HG03108 (cell line): Measurements from ENCODE around the gene RGL4.
A peak's percentile ranks its signal among the peaks of the same experiment; 100 is the strongest.

Experiments
- ATAC-seq: cut with Tn5 transposase; IDR thresholded peaks from one replicate; pipeline ENCODE4 v1.9.1; 2021; ENCODE audit warnings: moderate library complexity; ENCODE audit not compliant: unreplicated experiment

RGL4 gene

DNA sequence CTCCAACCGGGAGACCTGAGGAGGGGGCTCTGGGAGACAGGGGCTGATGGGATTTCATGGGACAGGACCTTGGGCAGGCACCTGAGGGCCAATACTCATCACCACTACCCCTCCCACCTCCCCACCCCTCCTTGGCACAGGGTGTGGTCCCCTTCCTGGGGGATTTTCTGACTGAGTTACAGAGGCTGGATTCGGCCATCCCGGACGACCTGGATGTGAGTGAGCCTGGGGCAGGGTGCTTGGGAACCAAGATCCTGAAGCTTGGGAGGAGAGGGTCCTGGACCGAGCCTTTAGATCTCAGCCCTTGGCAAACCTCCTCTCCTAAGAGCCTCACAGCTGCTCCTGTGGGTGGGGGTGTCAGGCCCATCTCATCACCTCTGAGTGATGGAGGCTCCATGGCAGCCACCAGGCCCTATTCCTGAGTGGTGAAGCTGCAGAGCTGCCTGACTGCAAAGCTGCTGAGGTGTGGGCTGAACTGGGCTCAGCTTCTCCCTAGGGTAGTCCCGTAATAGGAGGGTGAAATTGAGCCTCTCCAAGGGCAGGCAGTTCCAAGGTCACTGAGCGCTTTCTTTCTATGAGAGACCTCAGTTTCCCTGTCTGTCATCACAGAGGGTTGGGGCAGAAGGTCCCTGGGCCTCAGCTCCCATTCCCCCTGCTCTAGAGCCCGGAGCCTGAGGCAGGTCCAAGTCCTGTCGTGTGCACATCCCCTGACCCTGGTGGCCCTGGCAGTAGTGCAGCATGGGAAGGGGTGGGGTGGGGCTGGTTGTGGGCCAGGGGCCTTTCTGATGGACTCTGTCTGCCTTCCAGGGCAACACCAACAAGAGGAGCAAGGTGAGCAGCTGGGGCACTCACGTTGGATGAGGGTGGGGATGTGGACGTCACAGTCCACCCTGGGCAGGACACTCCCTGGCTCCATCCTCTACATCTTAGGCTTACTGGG lies 6.5 kb downstream of the RGL4 start:
- no peak for ATAC-seq

DNA sequence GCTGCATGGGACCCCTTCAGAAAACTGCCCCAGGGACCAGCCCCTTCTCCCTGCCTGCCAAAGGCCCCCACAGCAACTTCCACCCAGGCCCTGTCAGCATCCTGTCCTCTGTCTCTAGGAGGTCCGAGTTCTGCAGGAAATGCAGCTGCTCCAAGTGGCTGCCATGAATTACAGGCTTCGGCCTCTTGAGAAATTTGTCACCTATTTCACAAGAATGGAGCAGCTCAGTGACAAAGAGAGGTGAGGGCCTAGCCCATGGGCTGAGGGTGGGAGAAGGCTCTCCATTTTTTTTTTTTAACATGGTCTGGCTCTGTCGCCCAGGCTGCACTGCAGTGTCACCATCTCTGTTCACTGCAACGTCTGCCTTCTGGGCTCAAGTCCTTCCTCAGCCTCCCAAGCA lies 7.3 kb downstream of the RGL4 start:
- ATAC-seq = no peak

DNA sequence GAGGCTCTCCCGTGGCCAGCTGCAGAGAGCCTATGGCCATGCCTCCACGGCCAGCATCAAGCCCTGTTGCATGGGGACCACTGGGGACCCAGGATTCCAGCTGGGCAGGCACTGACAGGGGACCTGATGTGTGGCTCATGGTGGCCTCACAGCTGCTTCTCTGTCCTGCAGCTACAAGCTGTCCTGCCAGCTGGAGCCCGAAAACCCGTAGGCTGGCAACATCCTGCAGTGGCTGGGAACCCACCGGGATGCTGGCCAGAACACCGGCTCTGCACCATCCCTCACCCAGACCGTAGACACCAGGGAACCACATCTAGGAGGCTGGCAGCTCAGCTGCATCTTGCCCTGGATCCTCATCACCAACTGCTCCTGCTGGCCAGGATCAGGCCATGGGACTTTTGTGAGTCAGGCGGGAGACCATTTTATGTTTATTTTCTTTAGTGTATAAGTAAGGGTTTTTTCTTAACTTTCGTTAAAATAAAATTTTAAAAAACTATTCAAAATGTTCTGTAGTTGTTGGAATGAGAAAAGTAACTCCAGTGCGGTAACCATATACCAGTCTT lies 7.9 kb downstream of the RGL4 start:
- ATAC-seq = no peak

DNA sequence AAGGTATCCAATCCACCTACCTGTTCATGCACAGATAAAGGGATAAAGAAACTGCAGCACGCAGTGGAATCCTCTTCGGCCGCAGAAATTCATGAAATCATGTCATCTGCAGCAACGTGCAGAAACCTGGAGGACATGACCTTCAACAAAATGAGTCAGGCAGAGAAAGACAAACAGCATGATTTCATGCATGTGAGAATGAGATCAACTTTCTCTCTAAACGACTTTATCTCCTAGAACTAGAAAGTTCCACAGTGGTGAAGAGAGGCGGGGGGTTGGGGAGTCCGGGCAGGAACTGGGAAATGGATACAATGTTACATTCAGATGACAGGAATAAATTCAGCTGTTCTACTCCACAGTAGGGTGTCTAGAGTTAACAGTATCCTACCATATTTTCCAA lies 9.9 kb downstream of the RGL4 start:
- no peak for ATAC-seq

DNA sequence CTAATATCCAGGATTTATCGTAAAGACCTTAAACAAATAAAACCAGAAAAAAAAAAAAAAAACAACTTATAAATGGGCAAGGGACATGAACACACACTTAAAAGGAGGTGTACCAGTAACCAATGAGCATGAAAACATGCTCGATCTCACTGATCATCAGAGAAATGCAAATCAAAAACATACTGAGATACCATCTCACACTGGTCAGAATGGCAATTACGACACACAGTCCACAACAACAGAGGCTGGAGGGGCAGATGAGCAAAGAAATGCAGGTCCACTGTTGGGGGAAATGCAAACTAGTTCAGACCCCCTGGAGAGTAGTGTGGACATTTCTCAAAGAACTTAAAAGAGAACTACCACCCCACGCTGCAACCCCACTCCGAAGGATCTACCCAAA lies 13.2 kb downstream of the RGL4 start:
- ATAC-seq = no peak

DNA sequence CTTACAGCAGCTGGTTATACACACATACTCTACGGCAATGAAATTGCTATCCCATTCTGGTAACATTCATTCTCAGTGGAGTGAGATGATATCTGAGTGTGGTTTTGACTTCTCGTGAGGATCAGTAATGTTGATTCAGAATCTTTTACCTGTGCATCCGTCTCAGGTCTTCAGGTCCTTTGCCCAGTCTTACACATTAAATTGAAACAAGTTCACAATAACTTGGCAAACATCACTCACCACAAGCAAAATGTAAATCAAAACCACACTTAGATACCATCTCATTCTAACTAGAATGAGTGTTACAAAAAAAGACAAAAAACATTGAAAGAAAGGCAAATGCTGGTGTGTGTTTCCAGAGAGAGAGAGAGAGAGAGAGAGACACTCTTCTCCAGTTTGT lies 14.0 kb downstream of the RGL4 start:
- no peak for ATAC-seq

DNA sequence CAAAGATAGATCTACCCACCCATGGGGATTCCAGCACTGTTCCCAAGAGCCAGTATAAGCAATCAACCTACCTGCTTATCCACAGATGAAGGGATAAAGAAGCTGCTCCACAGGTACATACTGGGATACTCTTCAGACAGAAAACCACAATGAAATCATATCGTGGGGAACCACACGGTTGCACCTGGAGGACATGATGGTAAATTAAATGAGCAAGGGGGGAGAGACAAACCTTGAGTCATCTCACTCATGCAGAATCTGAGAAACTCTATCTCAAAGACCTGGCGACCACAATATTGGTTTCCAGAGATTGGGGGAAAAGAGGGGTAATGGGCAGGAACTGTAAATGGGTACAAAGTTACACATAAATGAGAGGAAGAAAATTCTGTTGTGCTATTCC lies 14.5 kb downstream of the RGL4 start:
- no peak for ATAC-seq

DNA sequence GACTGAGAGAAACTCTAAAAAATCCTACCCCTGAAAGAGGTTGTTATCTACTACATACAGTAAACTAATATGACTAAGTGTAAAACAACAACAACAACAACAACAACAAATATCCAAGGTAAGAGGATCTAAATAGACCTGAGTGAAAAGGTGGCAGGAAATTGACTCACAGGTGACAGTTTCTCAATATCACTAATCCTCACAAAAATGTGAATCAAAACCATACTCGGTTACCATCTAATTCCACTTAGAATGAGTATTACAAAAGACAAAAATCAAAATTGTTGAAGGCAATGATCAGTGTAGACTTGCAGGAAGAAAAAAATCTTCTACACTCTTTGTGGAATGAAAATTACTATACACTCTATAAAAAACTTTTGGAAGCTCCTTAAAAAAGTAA lies 17.5 kb downstream of the RGL4 start:
- no peak for ATAC-seq

DNA sequence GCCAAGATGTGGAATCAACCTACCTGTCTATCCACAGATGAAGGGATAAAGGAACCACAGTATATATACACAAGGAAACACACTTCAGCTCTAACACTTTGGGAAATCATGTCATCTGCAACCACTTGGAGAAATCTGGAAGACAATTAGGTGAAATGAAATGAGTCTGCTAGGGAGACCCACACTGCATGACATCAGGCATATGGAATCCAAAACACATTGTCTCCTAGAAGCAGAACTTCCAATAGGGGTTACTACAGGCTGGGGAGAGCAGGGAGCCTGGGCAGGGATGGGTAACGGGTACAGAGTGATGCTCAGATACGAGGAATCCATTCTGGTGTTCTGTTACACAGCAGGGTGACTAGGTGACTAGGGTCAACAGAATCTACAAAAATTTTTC lies 18.3 kb downstream of the RGL4 start:
- no peak for ATAC-seq

DNA sequence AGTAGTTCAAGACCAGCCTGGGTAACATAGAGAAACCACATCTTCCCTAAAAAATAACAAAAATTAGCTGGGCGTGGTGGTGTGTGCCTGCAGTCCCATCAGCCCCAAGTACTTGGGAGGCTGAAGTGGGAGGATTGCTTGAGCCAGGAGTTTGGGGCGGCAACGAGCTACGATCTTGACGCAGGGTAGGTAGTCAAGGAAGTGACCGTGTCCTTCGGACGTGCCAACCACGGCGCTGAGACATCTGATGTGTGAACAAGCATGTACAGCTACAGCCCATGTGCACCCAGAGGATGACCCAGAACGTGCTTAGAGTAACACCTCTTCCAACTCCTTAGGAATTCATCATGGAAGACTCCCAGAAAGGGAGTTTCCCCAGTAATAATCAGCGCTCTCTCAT lies 21.4 kb downstream of the RGL4 start:
- ATAC-seq = no peak

DNA sequence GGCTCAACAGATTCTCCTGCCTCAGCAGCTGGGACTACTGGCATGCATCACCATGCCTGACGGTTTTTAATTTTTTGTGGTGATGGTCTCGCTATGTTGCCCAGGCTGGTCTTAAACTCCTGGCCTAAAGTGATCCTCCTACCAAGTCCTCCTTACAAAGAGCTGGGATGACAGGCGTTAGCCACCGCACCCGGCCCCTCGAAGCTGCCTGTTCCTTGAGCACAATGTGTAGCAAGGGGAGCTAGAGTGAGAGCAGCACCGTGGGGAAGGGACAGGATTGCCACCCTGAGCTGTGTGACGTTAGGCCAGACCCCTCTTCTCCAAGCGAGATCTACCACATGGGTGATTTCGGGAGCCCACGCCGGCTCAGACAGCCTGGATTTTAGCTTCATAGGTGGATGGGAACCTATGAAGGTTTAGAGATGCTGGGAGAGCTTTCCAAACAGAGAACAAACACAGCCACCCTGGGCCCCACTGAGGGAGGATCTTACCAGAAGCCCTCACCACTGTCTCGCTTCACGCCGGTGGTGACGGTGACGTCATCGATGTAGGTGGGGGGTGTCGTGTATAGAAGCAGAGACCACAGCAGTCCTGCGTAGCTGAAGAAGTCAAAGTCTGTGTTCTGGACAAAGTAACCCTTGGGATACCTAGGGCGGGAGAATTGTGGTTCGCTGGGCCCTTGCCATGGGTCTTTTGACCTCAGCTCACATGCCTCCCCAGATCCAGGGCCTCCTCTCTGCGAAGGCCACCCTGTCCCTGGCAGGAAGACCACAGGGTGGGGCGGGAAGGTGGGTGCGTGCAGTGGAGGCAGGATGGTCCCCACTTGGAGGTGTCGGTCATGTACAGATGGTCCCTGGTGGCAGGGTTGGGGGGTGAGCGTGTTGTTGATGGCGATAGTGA lies 23.1 kb downstream of the RGL4 start:
- ATAC-seq = no peak

DNA sequence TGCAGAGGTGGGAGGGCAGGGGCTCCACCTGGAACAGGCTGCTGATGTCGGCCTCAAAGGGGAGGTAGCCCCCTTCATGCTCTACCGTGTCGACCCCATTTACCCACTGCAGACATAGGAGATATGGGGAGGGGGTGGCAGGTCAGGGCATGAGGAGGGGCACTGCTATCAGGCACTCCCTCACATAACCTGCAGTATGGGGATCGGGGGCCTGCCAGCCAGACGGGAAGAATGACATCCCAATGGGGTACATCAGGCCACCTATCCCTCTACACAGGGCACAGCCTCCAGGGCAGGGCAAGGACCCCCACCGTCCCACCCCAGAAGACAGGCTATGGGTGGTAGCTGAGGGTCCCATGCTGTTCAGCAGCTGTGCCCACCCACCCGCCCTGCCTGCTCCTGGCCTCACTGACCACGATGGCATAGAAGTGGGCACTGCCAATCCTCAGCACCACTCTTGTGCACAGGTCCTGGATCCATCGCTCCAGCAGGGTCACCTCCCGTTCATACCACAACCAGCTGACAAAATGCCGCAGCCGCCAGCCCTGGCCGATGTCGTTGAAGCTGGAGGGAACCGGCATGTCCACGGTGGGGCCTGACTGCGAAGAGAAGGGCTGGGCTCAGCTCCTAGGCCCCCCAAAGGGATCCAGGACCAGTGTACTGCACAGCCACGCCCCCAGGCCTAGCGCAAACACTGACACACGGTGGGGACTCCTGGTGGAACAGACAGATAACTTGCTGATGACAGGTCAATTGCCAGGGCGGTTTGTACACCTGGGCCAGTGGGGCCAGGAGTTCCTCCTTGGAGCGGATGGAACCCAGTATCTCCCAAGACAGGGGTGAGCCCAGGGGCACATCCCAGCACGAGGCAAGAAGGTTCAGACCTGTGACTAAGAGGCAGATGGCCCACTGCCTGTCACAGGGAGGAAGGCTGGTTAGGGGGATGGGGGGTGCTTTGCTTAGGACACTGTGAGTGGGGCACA lies 24.1 kb downstream of the RGL4 start:
- no peak for ATAC-seq

DNA sequence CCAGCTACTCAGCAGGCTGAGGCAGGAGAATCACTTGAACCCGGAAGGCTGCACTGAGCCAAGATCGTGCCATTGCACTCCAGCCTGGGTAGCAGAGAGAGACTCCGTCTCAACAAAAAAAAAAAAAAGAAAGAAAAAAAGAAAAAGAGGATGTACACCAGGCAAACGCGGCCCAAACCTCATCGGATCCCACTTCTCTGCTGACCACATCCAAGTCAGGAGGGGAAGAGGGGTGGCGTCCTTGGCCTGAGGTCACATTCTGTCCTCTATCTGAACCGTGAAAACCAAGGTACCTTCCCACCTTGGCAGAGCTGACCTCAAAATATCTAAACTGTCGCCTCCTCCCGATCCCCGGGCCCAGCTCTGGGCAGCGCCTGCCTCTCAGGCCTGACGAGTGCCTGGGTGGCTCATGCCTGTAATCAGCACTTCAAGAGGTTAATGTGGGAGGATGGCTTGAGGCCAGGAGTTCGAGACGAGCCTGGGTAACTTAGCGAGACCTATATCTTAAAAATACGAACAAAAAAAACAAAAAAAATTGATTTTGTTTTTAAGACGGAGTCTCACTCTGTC lies 25.1 kb downstream of the RGL4 start:
- no peak for ATAC-seq

DNA sequence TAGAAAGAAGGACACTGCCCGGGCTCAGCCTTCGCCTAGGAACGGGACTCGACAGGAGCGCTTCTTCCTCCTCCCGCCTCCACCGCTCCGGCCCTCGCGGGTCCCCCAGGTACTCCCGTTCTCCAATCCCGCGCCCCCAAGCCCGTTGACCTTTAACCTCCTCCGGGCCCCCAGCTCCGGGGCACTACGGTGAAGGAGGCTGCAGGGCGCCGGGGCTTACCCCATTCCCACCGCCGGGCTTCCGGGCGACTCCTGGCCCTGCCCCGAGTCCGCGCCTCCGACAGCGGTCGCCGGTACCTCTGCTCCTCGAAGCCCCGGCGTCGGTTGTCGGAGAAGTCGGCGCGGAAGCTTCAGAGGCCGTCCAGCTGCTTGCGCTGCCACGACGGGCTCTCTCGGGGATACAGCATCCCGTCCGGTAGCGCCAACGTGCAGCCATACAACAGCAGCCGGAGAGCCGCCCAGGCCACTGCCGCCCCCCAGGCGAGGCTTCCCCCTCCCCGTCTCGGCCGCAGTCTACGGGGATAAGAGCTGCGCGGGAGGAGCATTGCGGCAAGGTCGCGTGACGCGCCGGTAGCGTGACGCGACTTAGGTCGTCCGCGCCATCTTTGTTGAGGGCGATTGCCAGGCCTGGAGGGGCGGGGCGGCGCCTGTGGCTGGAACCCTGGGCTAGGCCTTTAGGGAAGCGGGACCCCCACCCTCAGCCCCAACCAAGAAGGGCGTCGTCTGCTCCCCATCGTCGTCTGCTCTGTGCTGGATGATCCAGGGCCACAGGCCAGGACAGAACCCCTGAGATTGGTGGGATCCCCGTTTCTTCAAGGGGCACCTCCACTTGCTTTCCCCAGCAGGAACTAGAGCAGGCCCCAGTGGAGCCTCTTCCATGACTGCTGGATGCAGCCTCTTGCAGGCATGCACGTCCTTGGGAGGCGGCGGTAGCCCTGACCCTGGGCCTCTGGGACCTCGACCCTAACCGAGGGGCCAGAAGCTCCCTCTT lies 26.3 kb downstream of the RGL4 start:
- peak; percentile 89 for ATAC-seq

DNA sequence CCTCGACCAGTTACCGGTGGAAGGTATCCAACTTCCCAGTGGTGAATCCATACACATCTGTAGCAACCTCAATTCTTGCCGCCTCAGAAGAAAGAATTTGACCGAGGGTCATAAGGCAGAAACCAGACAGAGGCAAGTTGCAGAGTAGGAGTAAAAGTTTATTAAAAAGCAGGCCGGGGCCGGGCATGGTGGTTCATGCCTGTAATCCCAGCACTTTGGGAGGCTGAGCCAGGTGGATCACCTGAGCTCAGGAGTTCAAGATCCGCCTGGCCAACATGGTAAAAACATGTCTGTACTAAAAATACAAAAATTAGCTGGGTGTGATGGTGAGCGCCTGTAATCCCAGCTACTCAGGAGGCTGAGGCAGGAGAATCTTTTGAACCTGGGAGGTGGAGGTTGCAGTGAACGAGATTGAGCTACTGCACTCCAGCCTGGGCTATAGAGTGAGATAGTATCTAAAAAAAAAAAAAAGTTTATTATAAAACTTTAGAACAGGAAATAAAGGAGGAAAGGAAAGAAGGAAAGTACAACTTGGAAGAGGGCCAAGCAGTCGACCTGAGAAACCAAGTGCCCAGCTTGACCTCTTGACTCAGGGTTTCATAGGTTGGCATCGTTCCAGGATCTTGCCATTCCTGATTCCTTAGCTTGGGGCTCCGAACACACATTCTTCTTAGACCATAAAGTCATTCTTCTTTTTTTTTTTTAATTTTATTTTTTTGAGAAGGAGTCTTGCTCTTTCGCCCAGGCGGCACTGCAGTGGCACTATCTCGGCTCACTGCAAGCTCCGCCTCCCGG lies 27.8 kb downstream of the RGL4 start:
- no peak for ATAC-seq

DNA sequence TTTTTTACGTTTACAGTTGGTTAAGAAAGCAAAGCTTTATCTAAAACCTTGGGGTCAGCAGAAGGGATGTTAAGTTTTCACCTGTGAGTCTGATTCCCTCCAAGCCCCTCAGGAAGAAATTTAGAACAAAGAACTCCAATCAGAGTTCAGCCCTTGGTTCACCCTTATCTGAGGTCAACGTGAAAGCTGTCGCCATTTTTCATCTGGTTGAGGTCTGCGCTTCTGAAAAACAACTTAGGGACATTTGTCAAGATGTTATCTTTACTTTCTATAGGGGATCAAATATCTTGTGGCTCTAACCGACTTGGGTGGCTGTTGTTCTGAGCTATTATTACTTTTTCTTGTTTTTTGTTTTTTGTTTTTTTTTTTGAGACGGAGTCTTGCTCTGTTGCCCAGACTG lies 30.0 kb downstream of the RGL4 start:
- ATAC-seq = no peak

DNA sequence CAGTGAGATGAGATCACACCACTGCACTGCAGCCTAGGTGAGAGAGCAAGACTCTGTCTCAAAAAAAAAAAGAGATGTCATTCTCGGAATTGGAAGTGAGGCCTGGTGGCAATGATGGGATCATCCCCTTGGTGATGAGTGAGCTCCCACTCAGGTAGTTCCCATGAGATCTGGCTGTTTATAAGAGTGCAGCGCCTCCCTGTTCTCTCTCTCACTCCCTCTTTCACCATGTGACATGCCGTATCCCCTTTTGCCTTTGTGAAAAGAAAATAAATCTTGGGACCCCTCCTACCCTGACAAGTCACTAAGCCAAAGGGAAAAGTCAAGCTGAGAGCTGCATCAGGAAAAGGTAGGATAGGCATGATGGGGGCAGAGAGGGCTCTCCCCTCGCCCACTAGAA lies 31.3 kb downstream of the RGL4 start:
- ATAC-seq = no peak

DNA sequence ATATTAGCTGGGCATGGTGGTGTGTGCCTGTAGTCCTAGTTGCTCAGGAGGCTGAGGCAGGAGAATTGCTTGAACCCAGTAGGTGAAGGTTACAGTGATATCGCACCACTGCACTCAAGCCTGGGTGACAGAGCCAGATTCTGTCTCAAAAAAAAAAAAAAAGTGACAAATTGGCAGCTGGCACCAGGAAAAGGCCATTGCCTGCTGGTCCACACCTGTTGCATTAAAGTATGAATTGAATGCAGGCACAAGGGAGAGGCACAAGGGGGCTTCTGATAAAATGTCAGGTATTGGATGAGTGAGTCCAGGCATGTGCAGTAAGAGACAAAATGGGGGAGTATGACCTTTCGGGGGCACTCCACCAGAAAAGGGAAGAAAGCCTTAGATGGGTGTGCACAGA lies 31.9 kb downstream of the RGL4 start:
- ATAC-seq = no peak
